HG03439 (cell line): ENCODE results near the gene LPO.

Experiments
- ATAC-seq: cut with Tn5 transposase; IDR thresholded peaks from one replicate; pipeline ENCODE4 v1.9.1; 2021; ENCODE audit warnings: mild to moderate bottlenecking, moderate library complexity; ENCODE audit not compliant: unreplicated experiment

LPO gene

GRCh38 chr17:58238147-58238634 is at the start of gene LPO:
LPO (plus strand) TSS chr17:58238584; CDS start chr17:58242980, 4,396 bp downstream.
- ATAC-seq, result no peak

- no peak for ATAC-seq
Measured at GRCh38 chr17:58189436-58190146, 48.8 kb upstream of the LPO start.

GRCh38 chr17:58191241-58191896 is 47.0 kb upstream of the LPO start:
- ATAC-seq, result no peak

GRCh38 chr17:58192612-58193011 is 45.8 kb upstream of the LPO start, which contains the start of gene EPX:
EPX (plus strand) TSS chr17:58192726; CDS start chr17:58192847, 121 bp downstream.
- no peak for ATAC-seq

GRCh38 chr17:58193641-58194255 is 44.6 kb upstream of the LPO start:
- no peak for ATAC-seq

GRCh38 chr17:58195518-58196123 is 42.8 kb upstream of the LPO start:
- ATAC-seq, result no peak

GRCh38 chr17:58196610-58197009 is 41.8 kb upstream of the LPO start:
- no peak for ATAC-seq

GRCh38 chr17:58200024-58200633 is 38.3 kb upstream of the LPO start:
- no peak for ATAC-seq

- ATAC-seq, result no peak
Measured at GRCh38 chr17:58202859-58203258, 35.5 kb upstream of the LPO start.

GRCh38 chr17:58204796-58205195 is 33.6 kb upstream of the LPO start:
- ATAC-seq, result no peak

- no peak for ATAC-seq
Measured at GRCh38 chr17:58205936-58206335, 32.4 kb upstream of the LPO start.

- ATAC-seq, result no peak
Measured at GRCh38 chr17:58207451-58207850, 30.9 kb upstream of the LPO start.

GRCh38 chr17:58208344-58208743 is 30.0 kb upstream of the LPO start:
- ATAC-seq, result no peak

- no peak for ATAC-seq
Measured at GRCh38 chr17:58210922-58211321, 27.5 kb upstream of the LPO start.

GRCh38 chr17:58215685-58216084 is 22.7 kb upstream of the LPO start:
- no peak for ATAC-seq

GRCh38 chr17:58217766-58218165 is 20.6 kb upstream of the LPO start:
- no peak for ATAC-seq

GRCh38 chr17:58219007-58219788 is 19.2 kb upstream of the LPO start, which contains the start of gene MKS1:
MKS1 (minus strand) TSS chr17:58219255; CDS start chr17:58219230, 25 bp downstream.
- peak; percentile 97 for ATAC-seq

GRCh38 chr17:58219789-58220183 is 18.6 kb upstream of the LPO start:
- no peak for ATAC-seq

- no peak for ATAC-seq
Measured at GRCh38 chr17:58224315-58224714, 14.1 kb upstream of the LPO start.

- ATAC-seq, result no peak
Measured at GRCh38 chr17:58227733-58228132, 10.7 kb upstream of the LPO start.
